GM18508 (cell line): ENCODE results near the gene TPPP3.

Experiments used
- ATAC-seq: cut with Tn5 transposase; IDR thresholded peaks from one replicate; pipeline ENCODE4 v1.9.1; 2021; ENCODE audit warnings: moderate number of reproducible peaks; ENCODE audit not compliant: insufficient read depth, unreplicated experiment

TPPP3 gene

GRCh38 chr16:67406111-67406971 is 13.0 kb upstream of the TPPP3 start:
- no peak for ATAC-seq

- ATAC-seq = no peak
Measured at GRCh38 chr16:67405336-67405735, 12.0 kb upstream of the TPPP3 start.

- no peak for ATAC-seq
Measured at GRCh38 chr16:67404740-67405226, 11.5 kb upstream of the TPPP3 start.

GRCh38 chr16:67403976-67404555 is 10.8 kb upstream of the TPPP3 start:
- ATAC-seq = no peak

GRCh38 chr16:67400901-67401300 is 7.6 kb upstream of the TPPP3 start:
- no peak for ATAC-seq

- ATAC-seq = no peak
Measured at GRCh38 chr16:67399749-67400704, 6.7 kb upstream of the TPPP3 start.

GRCh38 chr16:67399218-67399733 is 6.0 kb upstream of the TPPP3 start:
- ATAC-seq = no peak

GRCh38 chr16:67398546-67399217 is 5.4 kb upstream of the TPPP3 start:
- ATAC-seq = no peak

- ATAC-seq = no peak
Measured at GRCh38 chr16:67397812-67398545, 4.7 kb upstream of the TPPP3 start.

- no peak for ATAC-seq
Measured at GRCh38 chr16:67397036-67397801, 3.9 kb upstream of the TPPP3 start.

GRCh38 chr16:67396159-67397035 is 3.1 kb upstream of the TPPP3 start:
- no peak for ATAC-seq

GRCh38 chr16:67395458-67396158 is 2.3 kb upstream of the TPPP3 start:
- no peak for ATAC-seq

- ATAC-seq = no peak
Measured at GRCh38 chr16:67395105-67395457, 1.8 kb upstream of the TPPP3 start.

- no peak for ATAC-seq
Measured at GRCh38 chr16:67394155-67395104, 1.1 kb upstream of the TPPP3 start.

- no peak for ATAC-seq
Measured at GRCh38 chr16:67393788-67394154, 473 bp upstream of the TPPP3 start.
